Colon (tissue), 2 donors: ENCODE measurements around the gene FAM136A.
"Not testable (repeated sequence)": the region's sequence is repeated elsewhere in the genome, so short reads cannot be mapped to it uniquely, and the experiment has no call there.

ENCODE experiments used
- FAIRE-seq: peaks from 2 replicates; lab custom pipeline; 2012; peaks lifted over from hg19 to GRCh38; lab: Jason Lieb, UNC
- donor health status: control.
- donor health status: control.

The FAM136A gene

DNA sequence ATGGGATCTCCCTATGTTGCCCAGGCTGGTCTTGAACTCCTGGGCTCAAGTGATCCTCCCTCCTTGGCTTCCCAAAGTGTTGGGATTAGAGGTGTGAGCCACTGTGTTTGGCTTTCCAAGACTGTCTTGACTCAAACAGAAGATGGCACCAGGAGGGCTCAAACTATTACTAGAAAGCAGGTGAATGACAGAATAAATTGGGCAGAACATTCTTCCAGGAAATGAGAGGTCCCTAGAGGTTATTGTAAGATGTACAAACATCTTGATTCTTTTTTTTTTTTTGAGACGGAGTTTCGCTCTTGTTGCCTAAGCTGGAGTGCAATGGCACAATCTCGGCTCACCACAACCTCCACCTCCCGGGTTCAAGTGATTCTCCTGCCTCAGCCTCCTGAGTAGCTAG is 4.0 kb downstream of the FAM136A start:
- not testable (repeated sequence) for FAIRE-seq

DNA sequence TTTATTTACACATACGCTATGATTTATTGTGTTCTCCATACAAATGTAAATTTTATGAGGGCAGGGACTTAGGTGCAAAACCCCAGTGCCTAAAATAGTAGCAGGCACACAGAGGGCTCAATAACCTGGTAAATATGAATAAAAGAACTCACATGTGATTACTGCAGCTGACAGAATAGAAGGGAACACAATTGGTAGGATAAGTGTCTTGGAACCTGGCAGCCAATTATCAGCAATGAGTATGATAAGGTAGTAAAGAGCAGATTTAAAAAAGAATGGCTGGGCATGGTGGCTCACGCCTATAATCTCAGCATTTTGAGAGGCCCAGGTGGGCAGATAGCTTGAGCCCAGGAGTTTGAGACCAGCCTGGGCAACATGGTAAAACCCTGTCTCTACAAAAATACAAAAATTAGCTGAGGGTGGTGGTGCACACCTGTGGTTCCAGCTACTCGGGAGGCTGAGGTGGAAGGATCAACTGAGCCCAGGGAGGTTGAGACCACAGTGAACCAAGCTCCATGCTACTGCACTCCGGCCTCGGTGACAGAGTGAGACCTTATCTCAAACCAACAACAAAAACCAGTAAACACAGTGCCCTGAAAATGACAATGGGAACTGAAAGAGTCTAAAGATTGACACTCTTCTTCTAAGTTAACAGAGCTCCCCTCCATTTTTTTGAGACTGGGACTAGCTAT is 18.2 kb downstream of the FAM136A start:
- FAIRE-seq = no peak

DNA sequence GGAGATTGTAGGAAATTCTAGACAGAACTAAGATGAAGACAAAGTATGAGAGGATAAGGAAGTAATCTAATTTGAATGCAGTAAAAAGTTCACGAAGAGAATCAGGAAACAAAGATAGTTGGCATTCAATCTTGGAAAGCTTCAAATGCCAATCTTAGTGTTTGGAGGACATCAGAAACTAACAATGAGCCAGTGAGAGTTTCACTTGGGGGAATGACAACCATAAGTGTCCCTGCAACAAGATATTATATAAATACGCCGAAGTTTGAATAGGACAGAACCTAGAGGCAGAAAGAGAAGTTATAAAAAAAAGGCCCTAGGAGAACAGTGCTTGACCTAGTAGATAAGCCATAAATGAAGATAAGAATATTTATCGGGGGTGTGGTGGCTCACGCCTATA is 19.4 kb downstream of the FAM136A start:
- FAIRE-seq = no peak

DNA sequence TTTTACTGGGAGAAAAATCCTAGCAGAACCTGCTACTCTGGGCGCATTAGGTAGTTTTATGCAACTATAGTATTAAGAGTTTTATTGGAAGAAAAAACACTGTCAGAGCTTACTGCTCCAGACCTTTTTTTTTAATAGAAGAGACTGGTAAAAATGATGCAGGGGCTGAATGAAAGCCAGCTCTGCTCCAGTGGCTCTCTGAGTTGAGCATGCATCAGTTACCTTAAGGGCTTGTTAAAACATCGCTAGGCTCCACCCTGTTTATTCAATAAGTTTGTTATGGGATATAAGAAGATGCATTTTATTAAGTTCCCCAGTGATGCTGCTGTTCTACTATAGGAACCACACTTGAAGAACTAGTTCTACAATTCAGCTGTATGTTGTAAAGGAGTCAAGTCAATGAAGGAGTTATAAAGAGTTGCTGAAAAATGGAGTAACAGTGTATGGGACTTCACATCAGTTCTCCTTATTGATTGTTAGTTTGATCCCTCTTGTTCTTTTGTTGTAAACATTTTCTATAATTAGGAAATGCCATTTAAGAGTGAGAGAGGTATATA is 21.5 kb downstream of the FAM136A start:
- FAIRE-seq = no peak

DNA sequence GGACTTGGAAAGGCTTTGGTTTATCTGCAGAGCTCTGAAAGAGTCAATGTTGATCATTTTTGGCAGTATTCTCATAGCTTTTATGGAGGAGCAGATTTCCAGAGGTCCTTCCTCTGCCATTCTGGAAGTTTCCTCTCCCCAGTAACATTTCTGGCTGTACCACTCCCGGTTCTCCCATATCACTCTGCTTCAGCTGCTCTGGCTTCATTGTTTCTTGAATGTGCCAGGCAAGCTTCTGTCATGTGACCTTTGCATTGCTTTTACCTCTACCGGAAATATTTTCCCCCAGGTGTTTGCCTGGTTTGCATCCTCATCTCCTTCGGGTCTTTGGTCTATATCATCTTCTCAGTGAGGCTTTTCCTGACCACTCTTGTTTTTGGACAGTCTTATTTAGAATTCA is 31.5 kb downstream of the FAM136A start:
- FAIRE-seq = no peak

DNA sequence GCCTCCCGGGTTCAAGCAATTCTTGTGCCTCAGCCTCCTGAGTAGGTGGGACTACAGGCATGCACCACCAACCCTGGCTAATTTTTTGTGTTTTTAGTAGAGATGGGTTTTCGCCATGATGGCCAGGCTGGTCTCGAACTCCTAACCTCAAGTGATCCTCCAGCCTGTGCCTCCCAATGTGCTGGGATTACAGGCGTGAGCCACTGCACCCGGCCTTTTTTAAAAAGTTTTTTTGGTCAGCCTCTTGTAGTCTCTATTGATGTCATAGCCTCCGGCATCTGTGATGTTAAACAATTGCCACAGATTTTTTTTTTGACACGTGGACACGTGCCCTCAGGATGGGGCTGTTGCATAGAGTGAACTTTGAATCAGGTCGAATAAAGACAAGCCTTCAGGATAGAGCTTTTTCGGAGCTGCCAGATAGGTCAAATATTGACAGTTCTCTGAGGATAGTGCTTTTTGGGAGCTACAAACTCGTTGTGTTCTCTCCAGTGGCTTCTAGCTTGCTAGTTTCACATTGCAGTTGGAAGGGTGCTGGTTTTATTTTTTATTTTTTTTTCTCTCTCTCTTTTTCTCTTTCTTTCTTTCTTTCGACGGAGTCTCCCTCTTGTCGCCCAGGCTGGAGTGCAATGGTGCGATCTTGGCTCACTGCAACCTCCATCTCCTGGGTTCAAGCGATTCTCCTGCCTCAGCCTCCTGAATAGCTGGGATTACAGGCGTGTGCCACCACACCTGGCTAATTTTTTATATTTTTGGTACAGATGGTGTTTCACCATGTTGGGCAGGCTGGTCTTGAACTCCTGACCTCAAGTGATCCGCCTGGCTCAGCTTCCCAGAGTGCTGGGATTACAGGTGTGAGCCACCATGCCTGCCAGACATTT is 32.2 kb downstream of the FAM136A start:
- FAIRE-seq = not testable (repeated sequence)

DNA sequence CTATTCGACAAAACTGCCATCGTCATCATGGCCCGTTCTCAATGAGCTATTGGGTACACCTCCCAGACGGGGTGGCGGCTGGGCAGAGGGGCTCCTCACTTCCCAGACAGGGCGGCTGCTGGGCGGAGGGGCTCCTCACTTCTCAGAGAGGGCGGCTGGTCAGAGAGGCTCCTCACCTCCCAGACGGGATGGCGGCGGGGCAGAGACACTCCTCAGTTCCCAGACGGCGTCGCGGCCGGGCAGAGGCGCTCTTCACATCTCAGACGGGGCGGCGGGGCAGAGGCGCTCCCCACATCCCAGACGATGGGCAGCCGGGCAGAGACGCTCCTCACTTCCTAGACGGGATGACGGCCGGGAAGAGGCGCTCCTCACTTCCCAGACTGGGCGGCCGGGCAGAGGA is 34.9 kb downstream of the FAM136A start:
- FAIRE-seq = not testable (repeated sequence)

DNA sequence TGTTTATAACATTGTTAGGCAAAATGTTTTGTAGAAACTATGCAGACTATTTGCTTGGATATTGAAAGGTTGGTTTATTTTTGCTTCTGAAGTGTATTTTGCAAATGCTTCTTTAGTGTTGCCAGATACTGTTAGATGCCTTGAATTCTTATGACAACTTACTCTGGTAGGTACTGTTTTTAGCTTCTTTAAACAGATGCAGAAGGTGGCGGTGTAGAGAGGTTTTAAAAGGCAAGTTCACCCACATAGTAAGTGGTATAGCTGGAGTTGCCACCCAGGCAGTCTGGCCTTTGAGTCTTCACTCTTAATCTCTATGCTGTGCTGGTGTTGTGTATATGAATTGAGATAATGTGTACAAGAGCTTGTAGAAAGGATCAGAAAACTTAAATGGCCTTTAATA is 40.4 kb downstream of the FAM136A start:
- FAIRE-seq = no peak

DNA sequence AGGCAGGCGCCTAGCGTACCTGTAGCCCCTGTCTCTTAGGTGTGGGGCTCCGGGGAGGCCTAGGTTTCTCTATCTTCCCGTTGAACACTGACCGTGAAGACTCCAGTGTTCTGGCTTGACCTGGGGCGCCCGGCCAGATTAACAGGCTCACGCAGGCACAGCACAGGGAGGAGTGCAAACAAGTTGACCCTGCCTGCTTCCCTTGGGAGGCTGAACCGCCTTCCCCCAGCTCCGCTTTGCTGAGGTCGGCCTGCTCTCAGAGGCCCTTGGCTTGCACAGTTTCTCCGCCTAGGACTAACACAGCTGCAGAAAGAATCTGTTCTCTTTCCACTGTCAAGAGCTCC is 43.4 kb downstream of the FAM136A start:
- FAIRE-seq = no peak

DNA sequence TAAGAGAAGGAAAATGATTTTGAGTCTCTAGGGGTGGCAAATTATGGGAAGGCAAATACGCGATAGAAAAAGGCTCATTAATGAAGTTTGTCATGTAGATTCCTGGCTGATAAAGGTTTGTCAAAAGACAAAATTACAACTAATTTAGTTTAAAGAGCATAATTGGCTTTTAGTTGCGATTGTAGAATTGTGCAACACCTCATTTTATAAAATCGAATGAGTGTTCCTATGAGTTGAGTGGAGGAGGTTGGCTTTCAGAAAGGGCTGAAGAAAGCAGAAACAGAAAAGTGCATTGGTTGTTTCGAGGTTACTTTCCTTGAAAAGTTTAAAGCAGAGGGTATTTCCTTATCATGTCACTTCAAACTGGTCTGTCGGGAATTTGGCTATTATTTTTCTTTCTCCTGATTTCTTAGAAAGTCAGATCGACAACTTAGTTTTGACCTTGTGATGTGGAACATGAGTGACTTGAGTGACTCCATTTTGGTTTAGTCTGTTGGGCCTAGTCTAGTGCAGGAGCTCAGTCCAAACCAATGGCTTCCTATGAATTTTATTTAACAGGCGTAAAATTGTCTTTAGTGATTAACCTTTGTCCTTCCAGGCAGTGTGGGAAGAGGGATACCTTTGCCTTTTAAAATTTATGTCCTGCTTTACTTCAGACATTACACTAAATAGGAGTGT is 46.1 kb downstream of the FAM136A start:
- no peak for FAIRE-seq

DNA sequence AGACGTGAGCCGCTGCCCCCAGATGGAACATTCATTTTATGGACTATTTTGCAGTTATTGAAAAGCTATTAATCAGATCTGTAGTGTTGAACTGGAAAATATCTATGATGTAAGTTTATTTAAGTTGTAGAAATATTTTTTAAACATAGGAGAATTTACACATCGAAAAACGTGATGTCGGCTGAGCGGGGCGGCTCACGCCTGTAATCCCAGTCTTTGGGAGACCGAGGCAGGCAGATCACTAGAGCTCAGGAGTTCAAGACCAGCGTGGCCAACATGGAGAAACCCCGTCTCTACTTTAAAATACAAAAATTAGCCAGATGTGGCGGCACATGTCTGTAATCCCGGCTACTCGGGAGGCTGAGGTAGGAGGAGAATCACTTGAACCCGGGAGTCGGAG is 51.4 kb downstream of the FAM136A start:
- no peak for FAIRE-seq

DNA sequence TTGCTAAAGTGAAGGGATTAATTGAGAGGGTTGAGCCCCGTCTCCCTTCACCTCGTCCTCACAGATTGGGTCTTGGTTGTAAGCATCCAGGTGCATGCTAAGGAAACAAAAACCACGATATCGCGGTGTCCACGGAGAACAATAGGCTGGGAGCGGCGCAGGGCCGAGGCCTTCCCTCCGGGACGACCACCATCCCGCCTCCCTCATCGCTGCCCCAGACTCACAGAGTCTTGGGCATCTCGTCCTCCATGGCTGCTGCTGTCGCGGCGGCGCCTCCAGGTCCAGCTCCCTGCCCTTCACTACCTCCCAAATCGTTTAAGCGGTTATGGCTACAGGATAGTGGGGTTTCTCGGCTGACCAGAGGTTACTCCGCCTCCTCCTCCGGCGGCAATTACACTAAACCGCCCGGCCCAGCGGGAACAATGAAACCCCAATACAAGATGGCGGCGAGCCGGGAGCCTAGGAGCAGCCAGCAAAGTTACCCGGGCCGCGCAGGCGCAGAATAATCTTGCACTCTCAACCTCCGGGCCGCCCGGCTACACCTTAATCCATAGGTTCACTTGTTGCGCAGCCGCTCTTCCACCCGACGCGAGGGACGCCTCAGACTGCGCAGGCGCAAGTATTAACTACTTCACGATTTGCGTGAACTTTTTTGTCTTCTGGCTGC is 53.6 kb downstream of the FAM136A start, which contains the start of gene TIA1:
Gene TIA1, minus strand, starts transcription at position 448 of the 667 bp plus-strand sequence. Its CDS starts 198 bp downstream, at position 250.
- no peak for FAIRE-seq

DNA sequence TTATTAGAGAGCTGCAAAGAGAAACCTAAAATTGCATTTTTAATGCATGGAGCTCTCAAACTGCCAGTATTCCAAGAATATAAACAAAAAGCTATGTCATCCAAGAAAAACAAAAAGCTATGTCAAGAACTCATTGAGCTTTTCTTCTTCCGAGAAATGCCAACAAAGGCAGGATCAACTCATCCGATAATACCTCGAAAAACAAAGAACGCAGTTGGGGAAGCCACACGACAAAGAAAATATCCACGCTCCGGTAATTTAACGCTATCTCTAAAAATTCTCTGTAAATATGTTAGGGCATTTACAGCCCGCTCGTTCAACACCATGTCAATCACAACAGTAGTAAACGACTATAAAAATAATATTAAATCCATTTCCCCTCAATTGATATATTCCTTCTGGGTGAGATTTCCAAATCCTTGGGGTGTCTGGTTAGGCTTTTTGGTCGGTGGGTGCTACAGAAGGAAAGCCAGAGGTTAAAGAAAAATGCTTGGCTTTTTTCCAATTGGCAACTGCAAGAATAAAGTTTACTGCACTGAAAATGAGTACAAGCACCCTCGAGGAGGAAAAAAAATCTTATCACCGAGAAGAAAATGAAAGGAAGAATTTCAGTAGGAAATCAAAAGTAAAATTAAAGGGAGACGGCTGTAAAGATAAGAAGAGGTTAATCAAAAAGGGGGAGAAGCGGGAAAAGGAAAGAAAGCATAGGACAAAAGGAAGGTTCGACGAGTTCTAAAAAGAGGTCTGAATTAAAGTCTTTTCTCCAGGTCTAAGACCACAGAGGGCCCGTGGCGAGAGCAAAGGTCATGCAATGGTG is 54.3 kb downstream of the FAM136A start:
- FAIRE-seq = no peak
